OCI-LY3 (cell line): Measurements from ENCODE around the gene GNAI2.

Experiments
- CTCF ChIP-seq: fragments of 200-600, 300-600 bp; sonication (generic); IDR thresholded peaks from 2 replicates; pipeline ENCODE4 v1.5.1; 2014; ENCODE audit warnings: antibody characterized with exemption, low read length, low read depth
- EZH2phosphoT487 ChIP-seq: fragments of 200-600 bp; shearing (Covaris generic); IDR thresholded peaks from 2 replicates; pipeline ENCODE4 v1.6.1; 2018; ENCODE audit warnings: antibody characterized with exemption, mixed run types, low read depth

GRCh38 chr3:50267280-50267913 is 31.4 kb downstream of the GNAI2 start:
- no peak for TF ChIP-seq CTCF
- TF ChIP-seq EZH2phosphoT487: no peak
